ENCODE results near the gene HECW1.

DNA sequence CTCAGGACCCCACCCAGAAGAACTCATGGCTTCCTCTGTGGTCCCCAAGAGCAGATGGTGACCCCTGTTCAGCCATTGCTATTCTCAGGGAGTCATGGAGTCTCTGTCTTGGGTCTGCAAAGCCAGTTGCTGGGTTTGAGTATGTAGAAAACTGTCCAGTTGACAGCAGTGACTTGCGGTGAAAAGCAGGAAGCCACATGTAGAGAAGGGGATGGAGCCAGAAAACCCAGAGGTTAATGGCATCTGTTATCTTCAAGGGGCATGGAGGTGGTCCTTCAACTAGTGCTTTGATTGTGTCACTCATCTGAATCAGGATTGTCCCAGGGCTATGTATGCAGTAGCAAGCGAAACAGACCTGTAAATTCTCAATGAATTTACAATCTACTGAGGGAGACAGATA is 384.1 kb downstream of the HECW1 start:
- TF ChIP-seq, protein P1, sequence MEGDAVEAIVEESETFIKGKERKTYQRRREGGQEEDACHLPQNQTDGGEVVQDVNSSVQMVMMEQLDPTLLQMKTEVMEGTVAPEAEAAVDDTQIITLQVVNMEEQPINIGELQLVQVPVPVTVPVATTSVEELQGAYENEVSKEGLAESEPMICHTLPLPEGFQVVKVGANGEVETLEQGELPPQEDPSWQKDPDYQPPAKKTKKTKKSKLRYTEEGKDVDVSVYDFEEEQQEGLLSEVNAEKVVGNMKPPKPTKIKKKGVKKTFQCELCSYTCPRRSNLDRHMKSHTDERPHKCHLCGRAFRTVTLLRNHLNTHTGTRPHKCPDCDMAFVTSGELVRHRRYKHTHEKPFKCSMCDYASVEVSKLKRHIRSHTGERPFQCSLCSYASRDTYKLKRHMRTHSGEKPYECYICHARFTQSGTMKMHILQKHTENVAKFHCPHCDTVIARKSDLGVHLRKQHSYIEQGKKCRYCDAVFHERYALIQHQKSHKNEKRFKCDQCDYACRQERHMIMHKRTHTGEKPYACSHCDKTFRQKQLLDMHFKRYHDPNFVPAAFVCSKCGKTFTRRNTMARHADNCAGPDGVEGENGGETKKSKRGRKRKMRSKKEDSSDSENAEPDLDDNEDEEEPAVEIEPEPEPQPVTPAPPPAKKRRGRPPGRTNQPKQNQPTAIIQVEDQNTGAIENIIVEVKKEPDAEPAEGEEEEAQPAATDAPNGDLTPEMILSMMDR (IDR thresholded peaks at IDR 0.05) = no peak
- no peak for TF ChIP-seq EZH2 (IDR thresholded peaks at IDR 0.05)

Measured in neural progenitor cell (in vitro differentiated cells).